Ovary (tissue), 3 donors: ENCODE results near the gene CFAP251.

Experiments used
- EP300 ChIP-seq: sonication (generic); formaldehyde crosslinking; IDR thresholded peaks from one replicate; pipeline ENCODE4 v1.6.1; 2017; ENCODE audit warnings: antibody characterized with exemption
- POLR2A ChIP-seq: fragments of 450-650 bp; IDR thresholded peaks from one replicate; pipeline ENCODE4 v1.6.1; 2017; ENCODE audit warnings: antibody characterized with exemption, mild to moderate bottlenecking, moderate library complexity
- TF ChIP-seq, protein P1 (sequence below), 3 donors: fragments of 450-650 bp in 2 of 3; fragments of 200-600 bp in 1 of 3; IDR thresholded peaks; one replicate each; pipeline versions ENCODE4 v1.5.1 to v1.8.0; 2016 to 2022; ENCODE audit warnings: antibody characterized with exemption in 3 of 3, mild to moderate bottlenecking in 1 of 3
- donor health status: DM: no; HTN: no; CAD: no.

GRCh38 chr12:121958541-121959240, 40.3 kb downstream of the CFAP251 start:
- TF ChIP-seq, protein P1, sequence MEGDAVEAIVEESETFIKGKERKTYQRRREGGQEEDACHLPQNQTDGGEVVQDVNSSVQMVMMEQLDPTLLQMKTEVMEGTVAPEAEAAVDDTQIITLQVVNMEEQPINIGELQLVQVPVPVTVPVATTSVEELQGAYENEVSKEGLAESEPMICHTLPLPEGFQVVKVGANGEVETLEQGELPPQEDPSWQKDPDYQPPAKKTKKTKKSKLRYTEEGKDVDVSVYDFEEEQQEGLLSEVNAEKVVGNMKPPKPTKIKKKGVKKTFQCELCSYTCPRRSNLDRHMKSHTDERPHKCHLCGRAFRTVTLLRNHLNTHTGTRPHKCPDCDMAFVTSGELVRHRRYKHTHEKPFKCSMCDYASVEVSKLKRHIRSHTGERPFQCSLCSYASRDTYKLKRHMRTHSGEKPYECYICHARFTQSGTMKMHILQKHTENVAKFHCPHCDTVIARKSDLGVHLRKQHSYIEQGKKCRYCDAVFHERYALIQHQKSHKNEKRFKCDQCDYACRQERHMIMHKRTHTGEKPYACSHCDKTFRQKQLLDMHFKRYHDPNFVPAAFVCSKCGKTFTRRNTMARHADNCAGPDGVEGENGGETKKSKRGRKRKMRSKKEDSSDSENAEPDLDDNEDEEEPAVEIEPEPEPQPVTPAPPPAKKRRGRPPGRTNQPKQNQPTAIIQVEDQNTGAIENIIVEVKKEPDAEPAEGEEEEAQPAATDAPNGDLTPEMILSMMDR (IDR thresholded peaks at IDR 0.05), result no peak
- TF ChIP-seq EP300, result no peak
- no peak for TF ChIP-seq POLR2A
